Vein endothelial cell (primary cell): ENCODE measurements around the gene CCDC152. TPM values are rescaled to one million over a fixed set of nuclear protein-coding genes. Genes with fewer than 3 reads are reported as not detected.

ENCODE experiments used
- total RNA-seq: library from RNA; depleted of rRNA; stranded (reverse); fragments of >200 nt; gene quantifications from 2 replicates; pipeline ENCODE4 v1.2.3, GENCODE V29; 2012

The CCDC152 gene
- 0.33 and 0.86 TPM in 2 replicates for total RNA-seq

GRCh38 chr5:42756606-42757601 is at the start of gene CCDC152:
TSS of gene CCDC152 (plus strand) at chr5:42756818. CDS start at chr5:42759122, 2,304 bp downstream.

GRCh38 chr5:42811591-42812446 is 55.2 kb downstream of the CCDC152 start, which contains the start of gene SELENOP:
TSS of gene SELENOP (minus strand) at chr5:42811892. CDS start at chr5:42808353, 3,539 bp downstream.

Other genes starting within 250 kb of the CCDC152 start
- gene SELENOP, start 55.1 kb downstream of the CCDC152 start, total RNA-seq: 4.9 and 7.4 TPM in 2 replicates